ENCODE results near the gene NOXRED1. TPM values are rescaled to one million over a fixed set of nuclear protein-coding genes. Genes with fewer than 3 reads are reported as not detected.

The NOXRED1 gene
- total RNA-seq, 1 donor from 2014 or later: 0.77 TPM

DNA sequence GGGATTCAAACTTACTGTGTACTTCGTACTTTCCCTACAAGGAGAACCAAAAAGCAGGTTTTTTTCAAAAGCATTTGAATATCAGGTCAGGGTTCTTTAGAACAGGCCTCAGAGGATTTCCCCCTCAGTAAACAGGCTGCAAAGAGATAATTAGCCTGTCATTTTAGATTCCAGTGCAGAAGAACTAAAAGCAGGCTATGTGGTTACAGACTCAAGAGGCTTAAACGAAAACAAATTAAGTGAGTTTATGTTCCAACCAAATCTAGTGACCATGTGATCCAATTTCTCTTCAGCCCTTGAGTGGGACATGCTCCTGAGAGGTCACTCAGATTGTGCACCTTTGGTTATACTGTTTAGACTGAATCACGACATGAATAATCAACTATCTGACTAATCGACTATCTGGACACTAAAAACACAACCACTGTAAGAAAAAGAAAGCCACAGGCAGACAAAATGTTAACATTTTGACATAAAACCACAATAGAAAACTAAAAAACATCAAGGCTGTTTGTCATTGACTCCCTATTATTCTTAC is 51.0 kb downstream of the NOXRED1 start:
- Histone ChIP-seq H3K4me1 (peaks cover 12% of the 10 kb centered on the region), H3K27ac (no peak overlapping the region), H3K9me3 (no peaks in the 10 kb centered on the region), H3K27me3 (ENCODE audit: low read depth) (no peaks in the 10 kb centered on the region), H3K4me3 (no peak overlapping the region), H3K36me3 (no peaks in the 10 kb centered on the region)
- intact Hi-C loops (cut with DNase I): no loop called here
- no peak for DNase-seq
- ATAC-seq: no peak
- TF ChIP-seq, protein P1, sequence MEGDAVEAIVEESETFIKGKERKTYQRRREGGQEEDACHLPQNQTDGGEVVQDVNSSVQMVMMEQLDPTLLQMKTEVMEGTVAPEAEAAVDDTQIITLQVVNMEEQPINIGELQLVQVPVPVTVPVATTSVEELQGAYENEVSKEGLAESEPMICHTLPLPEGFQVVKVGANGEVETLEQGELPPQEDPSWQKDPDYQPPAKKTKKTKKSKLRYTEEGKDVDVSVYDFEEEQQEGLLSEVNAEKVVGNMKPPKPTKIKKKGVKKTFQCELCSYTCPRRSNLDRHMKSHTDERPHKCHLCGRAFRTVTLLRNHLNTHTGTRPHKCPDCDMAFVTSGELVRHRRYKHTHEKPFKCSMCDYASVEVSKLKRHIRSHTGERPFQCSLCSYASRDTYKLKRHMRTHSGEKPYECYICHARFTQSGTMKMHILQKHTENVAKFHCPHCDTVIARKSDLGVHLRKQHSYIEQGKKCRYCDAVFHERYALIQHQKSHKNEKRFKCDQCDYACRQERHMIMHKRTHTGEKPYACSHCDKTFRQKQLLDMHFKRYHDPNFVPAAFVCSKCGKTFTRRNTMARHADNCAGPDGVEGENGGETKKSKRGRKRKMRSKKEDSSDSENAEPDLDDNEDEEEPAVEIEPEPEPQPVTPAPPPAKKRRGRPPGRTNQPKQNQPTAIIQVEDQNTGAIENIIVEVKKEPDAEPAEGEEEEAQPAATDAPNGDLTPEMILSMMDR (IDR thresholded peaks at IDR 0.05): no peak

DNA sequence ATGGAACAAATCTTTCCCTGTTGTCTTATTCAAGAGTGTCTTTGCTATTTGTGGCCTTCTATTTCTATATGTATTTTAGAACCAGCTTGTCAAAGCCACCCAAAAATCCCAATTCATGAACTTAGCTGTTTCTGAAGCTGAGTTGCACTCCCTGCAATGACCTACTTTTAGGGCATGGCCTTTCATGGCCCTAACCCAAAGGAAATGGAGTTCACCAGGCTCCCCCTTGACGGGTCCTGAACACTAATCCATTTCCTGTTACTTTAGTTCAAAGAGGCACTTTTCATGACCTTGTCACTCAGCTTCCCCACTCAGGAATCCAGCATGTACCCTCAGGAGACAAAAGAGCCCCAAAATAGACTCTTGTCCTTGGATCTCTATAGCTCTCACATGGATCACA is 54.0 kb downstream of the NOXRED1 start:
- ATAC-seq (no peak), DNase-seq (no peak)
- no peaks in the 10 kb centered on the region for H3K36me3 ChIP-seq
- no peaks in the 10 kb centered on the region for H3K27me3 ChIP-seq (ENCODE audit: low read depth)
- H3K4me1 ChIP-seq: no peaks in the 10 kb centered on the region
- H3K4me3 ChIP-seq: no peak overlapping the region
- TF ChIP-seq, protein P1 (IDR thresholded peaks at IDR 0.05): no peak
- no peaks in the 10 kb centered on the region for H3K9me3 ChIP-seq
- intact Hi-C loops (cut with DNase I): no loop called here
- no peak overlapping the region for H3K27ac ChIP-seq

DNA sequence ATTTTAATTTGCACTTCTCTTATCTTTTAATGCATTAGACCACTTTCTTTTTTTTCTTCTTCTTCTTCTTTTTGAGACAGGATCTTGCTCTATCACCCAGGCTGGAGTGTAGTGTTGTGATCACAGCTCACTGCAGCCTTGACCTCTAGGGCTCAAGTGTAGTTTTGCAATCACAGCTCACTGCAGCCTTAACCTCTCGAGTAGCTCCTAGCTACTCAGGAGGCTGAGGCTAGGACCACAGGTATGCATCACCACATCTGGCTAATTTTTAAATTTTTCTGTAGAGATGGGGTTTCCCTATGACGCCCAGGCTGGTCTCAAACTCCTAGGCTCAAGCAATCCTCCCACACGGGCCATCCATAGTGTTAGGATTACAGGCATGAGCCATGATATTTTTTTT is 59.2 kb downstream of the NOXRED1 start:
- DNase-seq: no peak
- H3K4me1 ChIP-seq: no peaks in the 10 kb centered on the region
- H3K27ac ChIP-seq: no peak overlapping the region
- ATAC-seq: no peak
- H3K36me3 ChIP-seq: no peaks in the 10 kb centered on the region
- H3K4me3 ChIP-seq: no peak overlapping the region
- intact Hi-C loops (cut with DNase I): no loop called here
- H3K27me3 ChIP-seq (ENCODE audit: low read depth): no peaks in the 10 kb centered on the region
- TF ChIP-seq, protein P1 (IDR thresholded peaks at IDR 0.05): no peak
- H3K9me3 ChIP-seq: no peaks in the 10 kb centered on the region

DNA sequence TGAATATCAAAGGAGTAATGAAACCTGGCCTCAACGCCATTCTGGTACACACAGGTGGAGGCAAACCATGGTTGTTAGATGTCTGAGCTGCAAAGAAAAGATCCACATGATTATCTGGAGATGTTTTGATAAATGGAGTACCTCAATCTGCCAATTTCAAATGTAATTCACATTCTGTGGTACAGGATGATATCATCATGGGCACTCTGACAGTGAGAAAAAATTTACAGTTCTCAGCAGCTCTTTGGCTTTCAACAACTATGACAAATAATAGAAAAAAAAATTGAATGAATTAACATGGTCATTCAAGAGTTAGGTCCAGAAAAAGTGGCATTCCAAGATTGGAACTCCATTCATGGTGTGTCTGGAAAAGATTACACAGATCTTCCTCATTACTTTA is 63.7 kb downstream of the NOXRED1 start:
- Histone ChIP-seq H3K9me3 (no peaks in the 10 kb centered on the region), H3K27me3 (ENCODE audit: low read depth) (no peaks in the 10 kb centered on the region), H3K36me3 (no peaks in the 10 kb centered on the region), H3K27ac (no peak overlapping the region), H3K4me1 (no peaks in the 10 kb centered on the region), H3K4me3 (no peak overlapping the region)
- ATAC-seq: no peak
- intact Hi-C loops (cut with DNase I): no loop called here
- TF ChIP-seq, protein P1 (IDR thresholded peaks at IDR 0.05): no peak
- DNase-seq: no peak

DNA sequence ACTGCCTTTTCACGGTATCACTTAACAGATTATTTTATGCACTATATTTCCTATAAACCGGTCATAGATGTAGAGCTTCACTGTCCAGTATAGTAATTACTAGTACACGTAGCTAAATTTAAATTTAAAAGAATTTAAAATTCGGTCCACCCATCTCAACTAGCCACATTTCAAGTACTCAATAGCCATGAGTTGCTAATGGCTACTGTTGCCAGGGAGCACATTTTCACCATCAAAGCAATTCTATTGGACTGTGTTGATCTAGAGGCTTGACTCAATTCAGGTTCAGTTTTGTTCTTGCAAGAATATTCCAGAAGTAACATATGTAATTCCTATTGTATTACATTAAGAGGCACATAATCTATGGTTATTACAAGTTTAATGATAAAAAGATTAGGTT is 66.4 kb downstream of the NOXRED1 start:
- Histone ChIP-seq H3K4me3 (no peak overlapping the region), H3K36me3 (no peaks in the 10 kb centered on the region), H3K27ac (no peak overlapping the region), H3K27me3 (ENCODE audit: low read depth) (no peaks in the 10 kb centered on the region), H3K4me1 (no peaks in the 10 kb centered on the region), H3K9me3 (no peaks in the 10 kb centered on the region)
- TF ChIP-seq, protein P1 (IDR thresholded peaks at IDR 0.05): no peak
- ATAC-seq (no peak), DNase-seq (no peak)
- intact Hi-C loops (cut with DNase I): no loop called here

DNA sequence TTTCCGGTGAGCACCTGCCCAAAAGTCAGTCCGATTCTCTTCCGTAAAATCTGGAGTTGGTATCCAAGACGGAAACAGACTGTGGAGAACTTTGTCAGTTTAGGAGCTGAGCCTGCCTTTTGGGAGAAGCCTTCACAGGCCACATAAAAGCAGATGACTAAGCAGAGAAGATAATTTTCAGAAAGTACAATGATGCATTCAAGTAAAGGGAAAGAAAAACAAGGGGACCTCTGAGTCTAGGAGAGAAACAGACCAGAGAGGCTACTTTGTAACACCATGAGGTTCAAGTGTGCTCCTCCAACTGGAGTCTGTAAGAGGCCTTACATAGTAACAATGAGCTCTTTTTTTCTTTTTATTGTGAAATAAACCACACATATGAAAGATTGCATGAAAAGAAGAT is 67.5 kb downstream of the NOXRED1 start:
- TF ChIP-seq, protein P1 (IDR thresholded peaks at IDR 0.05): no peak
- intact Hi-C loops (cut with DNase I): no loop called here
- no peaks in the 10 kb centered on the region for H3K27me3 ChIP-seq (ENCODE audit: low read depth)
- H3K4me3 ChIP-seq: no peak overlapping the region
- no peak for ATAC-seq
- peaks cover under 1% of the 10 kb centered on the region for H3K36me3 ChIP-seq
- no peaks in the 10 kb centered on the region for H3K9me3 ChIP-seq
- H3K4me1 ChIP-seq: no peaks in the 10 kb centered on the region
- H3K27ac ChIP-seq: no peak overlapping the region
- no peak for DNase-seq

Measured in lower lobe of right lung (tissue), 2 donors.